ENCODE results near the gene WWC2. TPM values are rescaled to one million over a fixed set of nuclear protein-coding genes. Genes with fewer than 3 reads are reported as not detected.

Gene WWC2
- total and polyA plus RNA-seq, 2 donors (not counting 3 experiments of a cell fraction or from before 2014, with no cell fraction given): 12.9 to 52.2 TPM

DNA sequence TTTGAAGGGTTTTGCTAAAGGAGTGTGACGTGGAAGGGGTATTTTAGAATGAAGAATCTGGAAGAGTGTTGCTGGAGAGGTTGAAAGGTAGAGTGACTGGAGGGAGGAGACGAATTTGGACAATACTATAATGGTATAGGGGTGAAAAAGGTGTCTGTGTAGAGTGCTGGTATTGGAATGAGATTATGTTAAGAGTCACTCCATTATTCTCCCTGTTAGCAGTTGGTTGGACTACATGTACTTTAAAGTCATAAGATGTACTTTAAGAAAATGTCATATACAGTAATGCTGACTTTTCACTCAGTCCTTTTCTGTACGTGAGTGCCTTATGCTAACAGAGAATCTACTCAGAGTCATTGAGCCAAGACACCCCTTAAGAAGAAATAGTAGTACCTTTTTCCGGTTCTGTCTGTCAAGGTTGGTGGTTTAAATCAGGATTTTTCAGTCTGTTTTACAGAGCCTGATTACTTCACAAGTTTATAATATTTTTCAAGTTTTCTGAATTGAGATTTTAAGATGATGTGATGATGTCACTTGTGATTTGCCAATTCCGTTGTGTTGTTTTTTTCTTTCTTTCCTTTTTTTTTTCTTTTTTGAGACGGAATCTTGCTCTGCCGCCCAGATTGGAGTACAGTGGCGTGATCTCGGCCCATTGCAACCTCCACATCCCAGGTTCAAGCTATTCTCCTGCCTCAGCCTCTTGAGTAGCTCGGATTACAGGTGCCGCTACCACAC lies 56.6 kb downstream of the WWC2 start:
- Histone ChIP-seq H3K79me2 (ENCODE audit: control insufficient read depth, insufficient read depth, low read length) (peaks cover 51% of the 10 kb centered on the region), H4K20me1 (replicated peaks; ENCODE audit: control insufficient read depth, extremely low read depth, insufficient read depth, low read length) (peaks cover 4% of the 10 kb centered on the region), H3K9ac (replicated peaks; ENCODE audit: extremely low read depth, insufficient read depth, low read length) (no peak overlapping the region), H3K27ac (ENCODE audit: insufficient read depth, low read depth, low read length) (no peak overlapping the region), H3K9me1 (replicated peaks; ENCODE audit: control insufficient read depth, extremely low read depth, insufficient read depth, low read length) (no peaks in the 10 kb centered on the region), H3K4me1 (ENCODE audit: control insufficient read depth, extremely low read depth, insufficient read depth, low read length) (no peaks in the 10 kb centered on the region), H3K4me3 (replicated peaks in 1 of 3; ENCODE audit: insufficient read depth in 1 of 3, low read depth in 1 of 3, low read length in 3 of 3) (no peak overlapping the region), H3K9me3 (replicated peaks; ENCODE audit: control insufficient read depth, insufficient read depth, low read length) (no peaks in the 10 kb centered on the region), H3K4me2 (ENCODE audit: insufficient read depth, low read length) (no peak overlapping the region), H2AFZ (ENCODE audit: low read depth, low read length) (no peak overlapping the region), H3K36me3 (ENCODE audit: control insufficient read depth in 2 of 2, extremely low read depth in 1 of 2, insufficient read depth in 2 of 2, low read length in 2 of 2) (no peaks in the 10 kb centered on the region), H3K27me3 (ENCODE audit: control insufficient read depth in 2 of 2, insufficient read depth in 2 of 2, low read length in 2 of 2) (no peaks in the 10 kb centered on the region)
- dilution Hi-C loops (cut with MboI; ENCODE audit: extremely low pct_ligation_motif_present, low sequenced_read_pairs) (no loop called here), intact Hi-C loops (cut with micrococcal nuclease) (no loop called here)
- BruUV-seq (replicated peaks): no TSS peak
- DNase-seq (ENCODE audit: low read depth, low spot score): no peak
- TF ChIP-seq POLR2A (IDR thresholded peaks at IDR 0.05; ENCODE audit: low read depth, low read length) (no peak), GATA2 (IDR thresholded peaks at IDR 0.05; ENCODE audit: insufficient read depth, insufficient read length, low read depth, low read length) (no peak), CTCF (IDR thresholded peaks at IDR 0.05; ENCODE audit: extremely low read depth in 1 of 2, insufficient read depth in 1 of 2, low read depth in 1 of 2, low read length in 2 of 2) (no peak), EZH2 (IDR thresholded peaks at IDR 0.05; ENCODE audit: borderline replicate concordance, low read depth, low read length, severe bottlenecking) (no peak), MYC (IDR thresholded peaks at IDR 0.05; ENCODE audit: low read depth, low read length) (no peak), FOS (IDR thresholded peaks at IDR 0.05; ENCODE audit: borderline replicate concordance, insufficient read depth, low read length) (no peak), JUN (IDR thresholded peaks at IDR 0.05; ENCODE audit: borderline replicate concordance, insufficient read depth, insufficient read length, low read depth) (no peak), POLR2AphosphoS5 (IDR thresholded peaks at IDR 0.05; ENCODE audit: insufficient read depth, low read depth, low read length) (no peak), MAX (IDR thresholded peaks at IDR 0.05; ENCODE audit: insufficient read depth, insufficient read length) (no peak)
- ChIA-PET POLR2A (no interaction called here), CTCF (no interaction called here)
- FAIRE-seq: no peak

Measured in endothelial cell of umbilical vein (primary cell).